Caco-2 (cell line): ENCODE results near the gene ATF6B. TPM values are rescaled to one million over a fixed set of nuclear protein-coding genes. Genes with fewer than 3 reads are reported as not detected.

Experiments used
- BruUV-seq: library from RNA; stranded (reverse); fragments of 400-500 nt; replicated peaks from 2 replicates; lab custom pipeline; 2021; lab: Mats Ljungman, UMichigan
- CTCF ChIA-PET: fragments of 300-600 bp; sonication (Branson Sonifier 250); formaldehyde crosslinking; loops from one replicate; lab custom pipeline; 2022; ENCODE audit warnings: antibody characterized with exemption; lab: Charles Lee
- POLR2A ChIA-PET: fragments of 300-600 bp; sonication (Branson Sonifier 250); formaldehyde crosslinking; loops from one replicate; lab custom pipeline; 2022; ENCODE audit warnings: antibody characterized with exemption; lab: Charles Lee
- DNase-seq, 2 experiments: peaks; one replicate each; pipeline versions ENCODE4 v3.0.0 to v3.0.0-alpha.2; 2020 to 2022
- H3K27me3 ChIP-seq: replicated peaks from 2 replicates; pipeline ENCODE4 v1.6.0; 2011; ENCODE audit warnings: low read length; ENCODE audit not compliant: control insufficient read depth, insufficient read depth
- H3K36me3 ChIP-seq: 2 replicates; pipeline ENCODE4 v1.5.1; 2011; ENCODE audit warnings: low read length; ENCODE audit not compliant: control insufficient read depth, insufficient read depth
- H3K4me1 ChIP-seq: fragments of 250-450 bp; sonication (Bioruptor Pico); 2 replicates; pipeline ENCODE4 v1.5.1; 2020; ENCODE audit warnings: mild to moderate bottlenecking
- H3K4me3 ChIP-seq: 2 replicates; pipeline ENCODE4 v1.5.1; 2011; ENCODE audit warnings: low read depth, mild to moderate bottlenecking, control low read depth, low read length
- H3K9me3 ChIP-seq: fragments of 250-450 bp; sonication (Bioruptor Pico); 2 replicates; pipeline ENCODE4 v1.5.1; 2020; ENCODE audit warnings: mild to moderate bottlenecking, moderate library complexity
- H3K27ac Mint-ChIP-seq: one replicate; pipeline ENCODE4 v1.8.0; 2022; ENCODE audit warnings: mixed read lengths; ENCODE audit not compliant: unreplicated experiment
- H3K27me3 Mint-ChIP-seq: one replicate; pipeline ENCODE4 v1.8.0; 2022; ENCODE audit warnings: mixed read lengths; ENCODE audit not compliant: insufficient read depth, unreplicated experiment
- H3K36me3 Mint-ChIP-seq: one replicate; pipeline ENCODE4 v1.8.0; 2022; ENCODE audit warnings: mild to moderate bottlenecking, mixed read lengths; ENCODE audit not compliant: insufficient read depth, unreplicated experiment
- H3K4me1 Mint-ChIP-seq: one replicate; pipeline ENCODE4 v1.8.0; 2022; ENCODE audit warnings: low read depth, mixed read lengths; ENCODE audit not compliant: unreplicated experiment
- H3K4me3 Mint-ChIP-seq: one replicate; pipeline ENCODE4 v1.8.0; 2022; ENCODE audit warnings: mild to moderate bottlenecking, moderate library complexity, mixed read lengths; ENCODE audit not compliant: unreplicated experiment
- H3K9me3 Mint-ChIP-seq: one replicate; pipeline ENCODE4 v1.8.0; 2022; ENCODE audit warnings: mixed read lengths; ENCODE audit not compliant: unreplicated experiment
- CTCF ChIP-seq, 2 experiments: fragments of 200-600 bp in 1 of 2; IDR thresholded peaks; 1 replicate in 1 of 2; 2 replicates in 1 of 2; pipeline versions ENCODE4 v1.5.1 to v1.8.0; 2011 to 2022; ENCODE audit warnings: antibody characterized with exemption in 1 of 2, control low read depth in 1 of 2, inconsistent platforms in 1 of 2, low read depth in 1 of 2, low read length in 1 of 2, mild to moderate bottlenecking in 1 of 2, moderate library complexity in 1 of 2; ENCODE audit not compliant: insufficient read depth in 1 of 2, severe bottlenecking in 1 of 2, unreplicated experiment in 1 of 2
- intact Hi-C: fragments of 100-400 bp; cut with micrococcal nuclease; formaldehyde crosslinking; loops from one replicate; pipeline ENCODE4 v1.10.0; 2022; ENCODE audit not compliant: unreplicated experiment
- total RNA-seq: library from RNA; stranded (reverse); gene quantifications from 2 replicates; pipeline ENCODE4 v1.2.3, GENCODE V29; 2022

Gene ATF6B
- total RNA-seq, 1 experiment from 2014 or later = 64.9 TPM

- Histone ChIP-seq H3K4me1 (peaks cover 15% of the 10 kb centered on the region), H3K36me3 (0 out of 2 replicates have a peak, but pooled peaks cover 1% of the 10 kb centered on the region), H3K9me3 (no peaks in the 10 kb centered on the region), H3K27me3 (no peaks in the 10 kb centered on the region), H3K4me3 (no peak overlapping the region)
- CTCF ChIA-PET = no interaction called here
- no TSS peak for BruUV-seq
- no peak for DNase-seq
- Mint-ChIP-seq H3K4me3 (no peak overlapping the region), H3K4me1 (peaks cover 26% of the 10 kb centered on the region), H3K27me3 (no peaks in the 10 kb centered on the region), H3K9me3 (no peaks in the 10 kb centered on the region), H3K36me3 (peaks cover 67% of the 10 kb centered on the region), H3K27ac (no peak overlapping the region)
- POLR2A ChIA-PET = no interaction called here
- intact Hi-C loops = no loop called here
- no peak for TF ChIP-seq CTCF (IDR thresholded peaks at IDR 0.05; ENCODE audit: insufficient read depth in 1 of 2, low read depth in 1 of 2, low read length in 1 of 2, severe bottlenecking in 1 of 2, unreplicated experiment in 1 of 2)
Observed at GRCh38 chr6:32123681-32124080, 4.4 kb downstream of the ATF6B start.

- intact Hi-C loops = no loop called here
- peaks cover 5% of the 10 kb centered on the region for H3K36me3 ChIP-seq
- H3K4me1 ChIP-seq = peaks cover 4% of the 10 kb centered on the region
- no TSS peak for BruUV-seq
- H3K9me3 ChIP-seq = no peaks in the 10 kb centered on the region
- no peaks in the 10 kb centered on the region for H3K9me3 Mint-ChIP-seq
- H3K27ac Mint-ChIP-seq = peak overlapping the region; percentile 54
- no peak for TF ChIP-seq CTCF (IDR thresholded peaks at IDR 0.05; ENCODE audit: insufficient read depth in 1 of 2, low read depth in 1 of 2, low read length in 1 of 2, severe bottlenecking in 1 of 2, unreplicated experiment in 1 of 2)
- ChIA-PET CTCF (no interaction called here), POLR2A (no interaction called here)
- no peak for DNase-seq
- H3K4me3 Mint-ChIP-seq = no peak overlapping the region
- H3K36me3 Mint-ChIP-seq = peaks cover 59% of the 10 kb centered on the region
- H3K27me3 Mint-ChIP-seq = no peaks in the 10 kb centered on the region
- H3K4me1 Mint-ChIP-seq = peaks cover 18% of the 10 kb centered on the region
- no peak overlapping the region for H3K4me3 ChIP-seq
- no peaks in the 10 kb centered on the region for H3K27me3 ChIP-seq
Observed at GRCh38 chr6:32120573-32121059, 7.4 kb downstream of the ATF6B start.

GRCh38 chr6:32118782-32119628 is 9.0 kb downstream of the ATF6B start:
- H3K36me3 ChIP-seq = peaks cover 5% of the 10 kb centered on the region
- no TSS peak for BruUV-seq

More at GRCh38 chr6:32118782-32119628, 9.0 kb downstream of the ATF6B start:
- peaks cover 4% of the 10 kb centered on the region for H3K4me1 ChIP-seq
- CTCF ChIA-PET = interaction anchor here (0.5 to 2.7 kb wide), 10 partner anchors 9 to 88 kb away, joined by 3 to 11 read pairs (median 4); partner anchors contain the start of genes ATF6B and FKBPL
- Mint-ChIP-seq H3K27me3 (no peaks in the 10 kb centered on the region), H3K4me3 (peak overlapping the region; percentile 60), H3K36me3 (peaks cover 52% of the 10 kb centered on the region), H3K4me1 (peaks cover 16% of the 10 kb centered on the region), H3K27ac (peak overlapping the region; percentile 77), H3K9me3 (no peaks in the 10 kb centered on the region)
- H3K4me3 ChIP-seq = no peak overlapping the region
- intact Hi-C loops = loop anchor here (1.0 to 5.0 kb wide), 3 partner anchors 35 to 217 kb away; partner anchors contain the start of genes PPT2 and ZBTB12
- H3K9me3 ChIP-seq = no peaks in the 10 kb centered on the region
- DNase-seq = peak; percentile 86 to 91
- TF ChIP-seq CTCF (IDR thresholded peaks at IDR 0.05; ENCODE audit: insufficient read depth in 1 of 2, low read depth in 1 of 2, low read length in 1 of 2, severe bottlenecking in 1 of 2, unreplicated experiment in 1 of 2) = peak; percentile 89 to 95
- no peaks in the 10 kb centered on the region for H3K27me3 ChIP-seq
- POLR2A ChIA-PET = interaction anchor here (0.8 to 1.3 kb wide), 2 partner anchors 9 to 77 kb away, joined by 3 read pairs; partner anchors contain the start of gene ATF6B
